A549 (cell line): Measurements from ENCODE around the gene CELF2. TPM values are rescaled to one million over a fixed set of nuclear protein-coding genes. Genes with fewer than 3 reads are reported as not detected.

Experiments
- ATAC-seq, 2 experiments: fragments of 200-7000 bp in 1 of 2; fragments of >200 bp in 1 of 2; cut with Nextera tagmentation in 1 of 2; cut with Tn5 transposase in 1 of 2; 3 replicates each; pipeline versions ENCODE4 v1.8.0 to v1.9.1; 2018 to 2020; ENCODE audit warnings: mild to moderate bottlenecking in 1 of 2, moderate library complexity in 1 of 2
- CTCF ChIA-PET: fragments of 300-600 bp; sonication (Branson Sonifier 250); formaldehyde crosslinking; extraction: SDS; loops from one replicate; lab custom pipeline; 2021; ENCODE audit warnings: antibody characterized with exemption, inconsistent platforms; lab: Yijun Ruan, JAX
- POLR2A ChIA-PET: fragments of 350-600 bp; formaldehyde crosslinking; extraction: SDS; loops from one replicate; lab custom pipeline; 2021; ENCODE audit warnings: antibody characterized with exemption, inconsistent platforms; lab: Yijun Ruan, JAX
- DNase-seq, 2 experiments: peaks; one replicate each; pipeline versions ENCODE4 v3.0.0 to v3.0.0-alpha.2; 2011 to 2016; ENCODE audit warnings: low read depth in 1 of 2, low spot score in 1 of 2
- FAIRE-seq: peaks from 2 replicates; lab custom pipeline; 2011; peaks lifted over from hg19 to GRCh38; lab: Jason Lieb, UNC
- H3K27ac ChIP-seq, 2 experiments: fragments of >200 bp; sonication (Bioruptor Twin); formaldehyde crosslinking; 3 replicates each; pipeline ENCODE4 v1.5.1; 2016 to 2017
- H3K4me1 ChIP-seq: fragments of >200 bp; sonication (Bioruptor Twin); formaldehyde crosslinking; 3 replicates; pipeline ENCODE4 v1.6.1; 2016
- H3K4me2 ChIP-seq: fragments of >200 bp; sonication (Bioruptor Twin); formaldehyde crosslinking; 3 replicates; pipeline ENCODE4 v1.6.1; 2016
- H3K4me3 ChIP-seq: fragments of >200 bp; sonication (Bioruptor Twin); formaldehyde crosslinking; 3 replicates; pipeline ENCODE4 v1.5.1; 2016
- H3K9me3 ChIP-seq: fragments of >200 bp; sonication (Bioruptor Twin); formaldehyde crosslinking; 3 replicates; pipeline ENCODE4 v1.6.1; 2016
- CBX8 ChIP-seq: fragments of 200-600 bp; sonication (generic); IDR thresholded peaks from 2 replicates; pipeline ENCODE4 v1.6.1; 2016
- CTCF ChIP-seq: fragments of >200 bp; sonication (Bioruptor Twin); formaldehyde crosslinking; IDR thresholded peaks from 3 replicates; pipeline ENCODE4 v1.5.1; 2016
- HDAC2 ChIP-seq: fragments of 200-600 bp; sonication (generic); IDR thresholded peaks from 2 replicates; pipeline ENCODE4 v1.6.1; 2016
- HMGXB4 ChIP-seq: fragments of 250-450 bp; sonication (Bioruptor Pico); IDR thresholded peaks from 2 replicates; pipeline ENCODE4 v1.5.0; 2021; ENCODE audit warnings: mild to moderate bottlenecking, moderate library complexity, borderline replicate concordance
- HOXA7 ChIP-seq: fragments of 250-450 bp; sonication (Bioruptor Pico); IDR thresholded peaks from 2 replicates; pipeline ENCODE4 v1.5.0; 2020; ENCODE audit warnings: mild to moderate bottlenecking, moderate library complexity
- HOXB13 ChIP-seq: fragments of 250-450 bp; sonication (Bioruptor Pico); IDR thresholded peaks from 2 replicates; pipeline ENCODE4 v1.5.0; 2020; ENCODE audit warnings: low read depth, mild to moderate bottlenecking, moderate library complexity
- KDM1A ChIP-seq: fragments of 200-600 bp; sonication (generic); IDR thresholded peaks from 2 replicates; pipeline ENCODE4 v1.6.1; 2016; ENCODE audit warnings: low read depth, mild to moderate bottlenecking
- MAX ChIP-seq: IDR thresholded peaks from 2 replicates; pipeline ENCODE4 v1.6.1; 2012
- MAZ ChIP-seq: fragments of 150-350 bp; IDR thresholded peaks from 2 replicates; pipeline ENCODE4 v1.6.1; 2014; ENCODE audit warnings: antibody characterized with exemption, low read depth, low read length, borderline replicate concordance
- POLR2AphosphoS2 ChIP-seq: conservative IDR thresholded peaks from 2 replicates; pipeline ENCODE4 v1.6.1; 2012; ENCODE audit warnings: low read length, improper control_type of control experiment, inconsistent platforms
- RAD21 ChIP-seq, 2 experiments: fragments of >200 bp in 1 of 2; sonication (Bioruptor Twin) in 1 of 2; formaldehyde crosslinking in 1 of 2; IDR thresholded peaks in 1 of 2; conservative IDR thresholded peaks in 1 of 2; 2 replicates in 1 of 2; 3 replicates in 1 of 2; pipeline ENCODE4 v1.6.1; 2012 to 2018; ENCODE audit warnings: inconsistent platforms in 1 of 2
- SMC3 ChIP-seq: fragments of >200 bp; sonication (Bioruptor Twin); formaldehyde crosslinking; IDR thresholded peaks from 3 replicates; pipeline ENCODE4 v1.6.1; 2018; ENCODE audit warnings: inconsistent platforms
- SREBF2 ChIP-seq: fragments of 450-650 bp; IDR thresholded peaks from 2 replicates; pipeline ENCODE4 v1.6.1; 2014; ENCODE audit warnings: mild to moderate bottlenecking, moderate library complexity
- TP53 ChIP-seq: fragments of 250-450 bp; sonication (Bioruptor Pico); IDR thresholded peaks from 2 replicates; pipeline ENCODE4 v1.5.0; 2021; ENCODE audit warnings: mild to moderate bottlenecking, moderate library complexity
- WGBS: methylation state at CpG from one replicate; pipeline ENCODE4 v1.1.6; 2017; ENCODE audit errors: missing lambda C conversion rate; 5-methylcytosine and 5-hydroxymethylcytosine counted together
- polyA plus RNA-seq, 4 experiments: library from polyadenylated mRNA; depleted of rRNA in 3 of 4; stranded (reverse); fragments of >200 nt; fragmentation: RNase III in 1 of 4; extraction: RNeasy Plus Mini Kit Qiagen cat#74134 plus additional on column Dnase treatment in 1 of 4; gene quantifications; 2 replicates in 3 of 4; 3 replicates in 1 of 4; pipeline ENCODE4 v1.2.3, GENCODE V29; 2011 to 2017
- TF ChIP-seq, protein P1 (sequence below): fragments of 250-450 bp; sonication (Bioruptor Pico); IDR thresholded peaks from 2 replicates; pipeline ENCODE4 v1.5.0; 2020; ENCODE audit warnings: low read depth, mild to moderate bottlenecking, moderate library complexity
- TF ChIP-seq, protein P2 (sequence below): IDR thresholded peaks from 2 replicates; pipeline ENCODE4 v1.6.1; 2012
- TF ChIP-seq, protein P3 (sequence below): fragments of 200-600 bp; sonication (generic); IDR thresholded peaks from 2 replicates; pipeline ENCODE4 v1.6.1; 2016; ENCODE audit warnings: antibody characterized with exemption, mild to moderate bottlenecking, moderate library complexity
- TF ChIP-seq, protein P4 (sequence below): IDR thresholded peaks from 2 replicates; pipeline ENCODE4 v1.6.1; 2012; ENCODE audit warnings: low read depth, borderline replicate concordance

CELF2 gene
- polyA plus RNA-seq, 2 of the 4 experiments (the other 2 are of a cell fraction): 0.01 to 0.03 TPM

DNA sequence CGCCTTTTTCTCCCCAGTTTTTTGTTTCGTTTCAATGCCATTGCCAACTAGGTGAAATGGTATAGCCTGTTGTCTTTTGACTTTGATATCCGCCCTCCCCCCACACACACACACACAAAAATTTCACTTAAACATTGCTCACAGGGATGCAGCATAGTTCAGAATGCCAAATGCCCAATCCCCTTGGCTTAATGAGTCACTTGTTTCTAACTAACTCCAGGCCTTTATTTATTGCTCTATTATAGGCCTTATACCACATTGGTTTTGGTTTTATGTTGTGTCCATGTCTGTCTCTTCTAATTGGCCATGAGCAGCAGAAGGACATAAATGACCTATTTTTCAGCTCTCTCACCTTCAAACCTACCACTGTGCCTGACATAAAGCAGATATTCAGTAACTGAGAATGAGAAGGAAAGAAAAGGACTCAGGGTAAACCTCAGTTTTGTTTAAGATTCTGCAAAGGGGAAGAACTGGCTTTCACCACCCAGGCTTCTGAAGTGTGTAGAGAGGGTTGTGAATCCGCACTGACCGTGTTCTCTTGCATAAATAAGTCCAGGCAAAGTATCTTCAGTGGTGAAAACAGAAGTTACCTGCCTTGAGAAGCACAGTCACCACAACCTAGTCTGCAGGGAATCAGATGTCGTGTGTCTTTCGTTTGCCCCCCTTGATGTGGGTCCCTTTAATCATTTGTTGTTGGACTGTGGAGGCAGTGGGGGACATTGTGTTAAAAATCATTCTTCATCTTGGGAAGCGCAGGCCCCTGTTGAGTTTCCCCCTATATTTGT, 139.8 kb downstream of the CELF2 start:
- CTCF ChIA-PET: no interaction called here
- FAIRE-seq: no peak
- ATAC-seq: no peak
- WGBS: 7% methylated on average over 8 of the region's 8 CpGs
- H3K4me3 ChIP-seq: no peak overlapping the region
- no peak overlapping the region for H3K27ac ChIP-seq
- no peaks in the 10 kb centered on the region for H3K4me1 ChIP-seq
- H3K9me3 ChIP-seq: no peaks in the 10 kb centered on the region
- TF ChIP-seq HOXA7 (no peak), CTCF (no peak), MAZ (no peak), KDM1A (no peak), MAX (no peak), RAD21 (conservative IDR thresholded peaks at IDR 0.05 in 1 of 2, IDR thresholded peaks at IDR 0.05 in 1 of 2) (no peak), CBX8 (no peak), TP53 (no peak), POLR2AphosphoS2 (no peak), HOXB13 (CRISPR knock-in tag) (no peak), SMC3 (no peak)
- TF ChIP-seq, protein P1, sequence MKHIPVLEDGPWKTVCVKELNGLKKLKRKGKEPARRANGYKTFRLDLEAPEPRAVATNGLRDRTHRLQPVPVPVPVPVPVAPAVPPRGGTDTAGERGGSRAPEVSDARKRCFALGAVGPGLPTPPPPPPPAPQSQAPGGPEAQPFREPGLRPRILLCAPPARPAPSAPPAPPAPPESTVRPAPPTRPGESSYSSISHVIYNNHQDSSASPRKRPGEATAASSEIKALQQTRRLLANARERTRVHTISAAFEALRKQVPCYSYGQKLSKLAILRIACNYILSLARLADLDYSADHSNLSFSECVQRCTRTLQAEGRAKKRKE (CRISPR knock-in tag): no peak
- TF ChIP-seq, protein P2, sequence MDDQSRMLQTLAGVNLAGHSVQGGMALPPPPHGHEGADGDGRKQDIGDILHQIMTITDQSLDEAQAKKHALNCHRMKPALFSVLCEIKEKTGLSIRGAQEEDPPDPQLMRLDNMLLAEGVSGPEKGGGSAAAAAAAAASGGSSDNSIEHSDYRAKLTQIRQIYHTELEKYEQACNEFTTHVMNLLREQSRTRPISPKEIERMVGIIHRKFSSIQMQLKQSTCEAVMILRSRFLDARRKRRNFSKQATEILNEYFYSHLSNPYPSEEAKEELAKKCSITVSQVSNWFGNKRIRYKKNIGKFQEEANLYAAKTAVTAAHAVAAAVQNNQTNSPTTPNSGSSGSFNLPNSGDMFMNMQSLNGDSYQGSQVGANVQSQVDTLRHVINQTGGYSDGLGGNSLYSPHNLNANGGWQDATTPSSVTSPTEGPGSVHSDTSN: no peak
- TF ChIP-seq, protein P3, sequence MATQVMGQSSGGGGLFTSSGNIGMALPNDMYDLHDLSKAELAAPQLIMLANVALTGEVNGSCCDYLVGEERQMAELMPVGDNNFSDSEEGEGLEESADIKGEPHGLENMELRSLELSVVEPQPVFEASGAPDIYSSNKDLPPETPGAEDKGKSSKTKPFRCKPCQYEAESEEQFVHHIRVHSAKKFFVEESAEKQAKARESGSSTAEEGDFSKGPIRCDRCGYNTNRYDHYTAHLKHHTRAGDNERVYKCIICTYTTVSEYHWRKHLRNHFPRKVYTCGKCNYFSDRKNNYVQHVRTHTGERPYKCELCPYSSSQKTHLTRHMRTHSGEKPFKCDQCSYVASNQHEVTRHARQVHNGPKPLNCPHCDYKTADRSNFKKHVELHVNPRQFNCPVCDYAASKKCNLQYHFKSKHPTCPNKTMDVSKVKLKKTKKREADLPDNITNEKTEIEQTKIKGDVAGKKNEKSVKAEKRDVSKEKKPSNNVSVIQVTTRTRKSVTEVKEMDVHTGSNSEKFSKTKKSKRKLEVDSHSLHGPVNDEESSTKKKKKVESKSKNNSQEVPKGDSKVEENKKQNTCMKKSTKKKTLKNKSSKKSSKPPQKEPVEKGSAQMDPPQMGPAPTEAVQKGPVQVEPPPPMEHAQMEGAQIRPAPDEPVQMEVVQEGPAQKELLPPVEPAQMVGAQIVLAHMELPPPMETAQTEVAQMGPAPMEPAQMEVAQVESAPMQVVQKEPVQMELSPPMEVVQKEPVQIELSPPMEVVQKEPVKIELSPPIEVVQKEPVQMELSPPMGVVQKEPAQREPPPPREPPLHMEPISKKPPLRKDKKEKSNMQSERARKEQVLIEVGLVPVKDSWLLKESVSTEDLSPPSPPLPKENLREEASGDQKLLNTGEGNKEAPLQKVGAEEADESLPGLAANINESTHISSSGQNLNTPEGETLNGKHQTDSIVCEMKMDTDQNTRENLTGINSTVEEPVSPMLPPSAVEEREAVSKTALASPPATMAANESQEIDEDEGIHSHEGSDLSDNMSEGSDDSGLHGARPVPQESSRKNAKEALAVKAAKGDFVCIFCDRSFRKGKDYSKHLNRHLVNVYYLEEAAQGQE: no peak
- POLR2A ChIA-PET: no interaction called here
- no peak for DNase-seq
- no peak overlapping the region for H3K4me2 ChIP-seq

DNA sequence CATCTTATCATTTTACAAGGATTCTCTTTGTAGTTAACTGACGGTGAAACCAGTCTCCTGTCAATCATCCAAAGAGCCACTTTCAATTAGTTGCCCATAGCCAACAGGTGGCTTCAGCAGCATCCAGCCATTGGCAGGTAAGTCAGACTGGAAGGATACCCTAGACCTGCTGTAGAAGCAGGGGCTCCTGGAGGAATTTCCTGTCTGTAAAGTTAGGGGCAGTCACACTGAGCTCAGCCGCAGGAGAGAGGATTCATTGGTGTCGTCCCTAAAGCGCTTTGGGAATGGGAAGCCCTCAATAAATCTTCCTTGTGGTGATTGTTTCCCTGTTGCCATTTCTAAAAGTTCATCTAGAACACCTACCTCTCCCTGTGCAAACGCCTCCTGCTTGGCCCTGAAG, 140.4 kb downstream of the CELF2 start:
- TF ChIP-seq, protein P4, sequence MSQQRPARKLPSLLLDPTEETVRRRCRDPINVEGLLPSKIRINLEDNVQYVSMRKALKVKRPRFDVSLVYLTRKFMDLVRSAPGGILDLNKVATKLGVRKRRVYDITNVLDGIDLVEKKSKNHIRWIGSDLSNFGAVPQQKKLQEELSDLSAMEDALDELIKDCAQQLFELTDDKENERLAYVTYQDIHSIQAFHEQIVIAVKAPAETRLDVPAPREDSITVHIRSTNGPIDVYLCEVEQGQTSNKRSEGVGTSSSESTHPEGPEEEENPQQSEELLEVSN: no peak
- TF ChIP-seq RAD21 (conservative IDR thresholded peaks at IDR 0.05 in 1 of 2, IDR thresholded peaks at IDR 0.05 in 1 of 2) (no peak), KDM1A (no peak), HDAC2 (no peak), HMGXB4 (CRISPR knock-in tag) (no peak), SREBF2 (no peak)
- POLR2A ChIA-PET: no interaction called here
- H3K4me1 ChIP-seq: no peaks in the 10 kb centered on the region
- DNase-seq: no peak
- H3K27ac ChIP-seq: no peak overlapping the region
- no peak for ATAC-seq
- CTCF ChIA-PET: no interaction called here
- no peaks in the 10 kb centered on the region for H3K9me3 ChIP-seq
- WGBS: 43% methylated on average over 5 of the region's 5 CpGs
- no peak overlapping the region for H3K4me3 ChIP-seq
- H3K4me2 ChIP-seq: no peak overlapping the region
- FAIRE-seq: no peak
